Measurements from ENCODE around the gene FBXL20. TPM values are rescaled to one million over a fixed set of nuclear protein-coding genes. Genes with fewer than 3 reads are reported as not detected.

The FBXL20 gene
- total and polyA plus RNA-seq, 10 of the 15 experiments (the other 5 are each of a cell fraction or from before 2014, with no cell fraction given) = 1.2 to 8.3 (median 4.4) TPM

DNA sequence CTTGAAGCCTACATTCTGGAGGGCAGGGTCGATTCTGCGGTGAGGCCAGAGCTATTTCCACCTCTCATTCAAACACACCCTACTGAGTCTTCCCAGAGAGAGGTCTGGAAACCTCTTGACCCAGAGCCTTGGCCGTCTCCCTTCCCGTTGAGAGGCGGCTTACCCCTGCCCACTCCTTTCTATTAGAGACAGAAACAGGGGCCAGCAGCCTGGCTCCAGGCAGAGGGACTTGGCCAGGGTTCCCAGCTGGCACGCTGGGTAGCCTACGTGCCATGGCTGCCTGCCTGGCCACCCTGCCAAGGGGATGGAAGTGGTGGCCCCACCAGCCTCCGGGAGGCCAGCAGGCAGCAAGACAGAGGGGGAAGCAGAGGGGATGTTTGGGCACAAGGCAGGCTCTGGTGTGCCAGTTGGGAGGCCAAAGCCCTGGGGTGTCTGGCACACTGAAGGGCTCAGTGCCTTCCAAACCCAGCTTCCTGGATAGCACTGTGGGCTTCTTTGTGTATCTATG, 181.7 kb downstream of the FBXL20 start (continued):
- TF ChIP-seq, protein P1, sequence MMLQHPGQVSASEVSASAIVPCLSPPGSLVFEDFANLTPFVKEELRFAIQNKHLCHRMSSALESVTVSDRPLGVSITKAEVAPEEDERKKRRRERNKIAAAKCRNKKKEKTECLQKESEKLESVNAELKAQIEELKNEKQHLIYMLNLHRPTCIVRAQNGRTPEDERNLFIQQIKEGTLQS (IDR thresholded peaks at IDR 0.05; ENCODE audit: borderline replicate concordance, extremely low read depth, low read depth, low read length) = no peak
- TF ChIP-seq, protein P2, sequence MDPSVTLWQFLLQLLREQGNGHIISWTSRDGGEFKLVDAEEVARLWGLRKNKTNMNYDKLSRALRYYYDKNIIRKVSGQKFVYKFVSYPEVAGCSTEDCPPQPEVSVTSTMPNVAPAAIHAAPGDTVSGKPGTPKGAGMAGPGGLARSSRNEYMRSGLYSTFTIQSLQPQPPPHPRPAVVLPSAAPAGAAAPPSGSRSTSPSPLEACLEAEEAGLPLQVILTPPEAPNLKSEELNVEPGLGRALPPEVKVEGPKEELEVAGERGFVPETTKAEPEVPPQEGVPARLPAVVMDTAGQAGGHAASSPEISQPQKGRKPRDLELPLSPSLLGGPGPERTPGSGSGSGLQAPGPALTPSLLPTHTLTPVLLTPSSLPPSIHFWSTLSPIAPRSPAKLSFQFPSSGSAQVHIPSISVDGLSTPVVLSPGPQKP (IDR thresholded peaks at IDR 0.05; ENCODE audit: low read depth, low read length) = no peak
- TF ChIP-seq TCF3 (IDR thresholded peaks at IDR 0.05; ENCODE audit: borderline replicate concordance, insufficient read depth, low read depth, low read length) (no peak), MYB (IDR thresholded peaks at IDR 0.05; ENCODE audit: borderline replicate concordance, low read depth, low read length) (no peak), MEF2B (IDR thresholded peaks at IDR 0.05; ENCODE audit: partially characterized antibody, poor library complexity, severe bottlenecking) (no peak)
- TF ChIP-seq, protein P3, sequence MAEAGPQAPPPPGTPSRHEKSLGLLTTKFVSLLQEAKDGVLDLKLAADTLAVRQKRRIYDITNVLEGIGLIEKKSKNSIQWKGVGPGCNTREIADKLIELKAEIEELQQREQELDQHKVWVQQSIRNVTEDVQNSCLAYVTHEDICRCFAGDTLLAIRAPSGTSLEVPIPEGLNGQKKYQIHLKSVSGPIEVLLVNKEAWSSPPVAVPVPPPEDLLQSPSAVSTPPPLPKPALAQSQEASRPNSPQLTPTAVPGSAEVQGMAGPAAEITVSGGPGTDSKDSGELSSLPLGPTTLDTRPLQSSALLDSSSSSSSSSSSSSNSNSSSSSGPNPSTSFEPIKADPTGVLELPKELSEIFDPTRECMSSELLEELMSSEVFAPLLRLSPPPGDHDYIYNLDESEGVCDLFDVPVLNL (IDR thresholded peaks at IDR 0.05; ENCODE audit: low read depth, low read length) = no peak

DNA sequence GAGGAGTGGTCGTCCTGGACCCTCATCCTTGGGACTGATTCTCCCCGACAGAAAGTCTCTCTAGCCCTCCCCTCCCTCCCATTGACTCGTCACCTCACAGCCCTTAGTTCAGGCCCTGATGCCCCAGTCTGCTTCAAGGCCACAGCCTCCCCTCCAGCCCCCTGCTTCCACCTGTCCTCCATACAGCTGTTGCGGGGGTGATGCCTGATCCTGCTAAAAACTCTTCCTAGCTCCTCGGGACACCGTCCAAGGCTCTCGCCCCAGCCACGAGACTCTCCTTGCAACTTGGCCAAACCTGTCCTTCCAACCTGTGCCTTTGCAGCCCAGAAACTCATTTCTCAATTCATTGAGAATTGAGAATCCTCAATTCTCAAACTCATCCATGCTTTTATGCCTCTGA, 182.5 kb downstream of the FBXL20 start:
- Histone ChIP-seq H3K9me3 (replicated peaks; ENCODE audit: control insufficient read depth, insufficient read depth, low read length) (no peaks in the 10 kb centered on the region), H3K4me2 (ENCODE audit: control insufficient read depth, insufficient read depth) (no peak overlapping the region), H3K79me2 (ENCODE audit: control insufficient read depth, insufficient read depth, low read length) (no peaks in the 10 kb centered on the region), H3K36me3 (ENCODE audit: control insufficient read depth in 2 of 2, insufficient read depth in 2 of 2, low read length in 1 of 2) (no peaks in the 10 kb centered on the region), H3K27ac (ENCODE audit: control insufficient read depth, insufficient read depth) (no peak overlapping the region), H4K20me1 (ENCODE audit: control insufficient read depth, insufficient read depth) (no peaks in the 10 kb centered on the region), H3K27me3 (replicated peaks in 1 of 2; ENCODE audit: control insufficient read depth in 2 of 2, insufficient read depth in 2 of 2, low read length in 1 of 2) (peaks cover under 1 to 1% of the 10 kb centered on the region in 2 experiments; a peak in 2 of 4 replicates), H2AFZ (ENCODE audit: control insufficient read depth, low read depth, low read length) (no peak overlapping the region), H3K9ac (ENCODE audit: control insufficient read depth, insufficient read depth, low read length) (no peak overlapping the region), H3K4me3 (no peak overlapping the region), H3K4me1 (ENCODE audit: control insufficient read depth, insufficient read depth, low read length) (no peaks in the 10 kb centered on the region)
- RAD21 ChIA-PET (ENCODE audit: unreplicated experiment) = interaction anchor here (1.2 kb wide), 1 partner anchor 25 kb away, joined by 3 read pairs; no protein-coding TSS in a partner anchor
- CTCF ChIA-PET = interaction anchor here (0.7 to 1.4 kb wide), 4 partner anchors 10 to 23 kb away, joined by 3 to 7 read pairs (median 4); no protein-coding TSS in a partner anchor
- POLR2A ChIA-PET = no interaction called here
- 23% methylated on average over 8 of the region's 8 CpGs for WGBS (ENCODE audit: insufficient coverage, insufficient replicate concordance, low lambda C conversion rate, missing lambda C conversion rate)
- FAIRE-seq = no peak
- SMC1A ChIA-PET (ENCODE audit: uncharacterized antibody, unreplicated experiment) = interaction anchor here (1.6 kb wide), 1 partner anchor 13 kb away, joined by 5 read pairs; no protein-coding TSS in a partner anchor
- no peak for DNase-seq (ENCODE audit: low read depth, low spot score)
- in situ Hi-C loops (cut with MboI) = no loop called here
- no peak for ATAC-seq
- intact Hi-C loops (cut with micrococcal nuclease; ENCODE audit: unreplicated experiment) = no loop called here
- BruUV-seq (replicated peaks) = no TSS peak
- TF ChIP-seq ZNF217 (IDR thresholded peaks at IDR 0.05) (no peak), NFYB (IDR thresholded peaks at IDR 0.05; ENCODE audit: insufficient read depth, low read depth, low read length) (no peak), IKZF1 (conservative IDR thresholded peaks at IDR 0.05) (no peak), GABPA (IDR thresholded peaks at IDR 0.05; ENCODE audit: low read depth) (no peak), TARDBP (IDR thresholded peaks at IDR 0.05; ENCODE audit: borderline replicate concordance) (no peak), TCF7 (IDR thresholded peaks at IDR 0.05; ENCODE audit: borderline replicate concordance) (no peak), RAD21 (IDR thresholded peaks at IDR 0.05; ENCODE audit: insufficient read depth, low read depth, low read length) (no peak), BHLHE40 (IDR thresholded peaks at IDR 0.05; ENCODE audit: borderline replicate concordance in 1 of 2, low read depth in 2 of 2, low read length in 1 of 2) (no peak), ZNF24 (IDR thresholded peaks at IDR 0.05) (no peak)
- TF ChIP-seq, protein P4, sequence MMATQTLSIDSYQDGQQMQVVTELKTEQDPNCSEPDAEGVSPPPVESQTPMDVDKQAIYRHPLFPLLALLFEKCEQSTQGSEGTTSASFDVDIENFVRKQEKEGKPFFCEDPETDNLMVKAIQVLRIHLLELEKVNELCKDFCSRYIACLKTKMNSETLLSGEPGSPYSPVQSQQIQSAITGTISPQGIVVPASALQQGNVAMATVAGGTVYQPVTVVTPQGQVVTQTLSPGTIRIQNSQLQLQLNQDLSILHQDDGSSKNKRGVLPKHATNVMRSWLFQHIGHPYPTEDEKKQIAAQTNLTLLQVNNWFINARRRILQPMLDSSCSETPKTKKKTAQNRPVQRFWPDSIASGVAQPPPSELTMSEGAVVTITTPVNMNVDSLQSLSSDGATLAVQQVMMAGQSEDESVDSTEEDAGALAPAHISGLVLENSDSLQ (IDR thresholded peaks at IDR 0.05) = no peak
- TF ChIP-seq, protein P5, sequence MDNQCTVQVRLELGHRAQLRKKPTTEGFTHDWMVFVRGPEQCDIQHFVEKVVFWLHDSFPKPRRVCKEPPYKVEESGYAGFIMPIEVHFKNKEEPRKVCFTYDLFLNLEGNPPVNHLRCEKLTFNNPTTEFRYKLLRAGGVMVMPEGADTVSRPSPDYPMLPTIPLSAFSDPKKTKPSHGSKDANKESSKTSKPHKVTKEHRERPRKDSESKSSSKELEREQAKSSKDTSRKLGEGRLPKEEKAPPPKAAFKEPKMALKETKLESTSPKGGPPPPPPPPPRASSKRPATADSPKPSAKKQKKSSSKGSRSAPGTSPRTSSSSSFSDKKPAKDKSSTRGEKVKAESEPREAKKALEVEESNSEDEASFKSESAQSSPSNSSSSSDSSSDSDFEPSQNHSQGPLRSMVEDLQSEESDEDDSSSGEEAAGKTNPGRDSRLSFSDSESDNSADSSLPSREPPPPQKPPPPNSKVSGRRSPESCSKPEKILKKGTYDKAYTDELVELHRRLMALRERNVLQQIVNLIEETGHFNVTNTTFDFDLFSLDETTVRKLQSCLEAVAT (IDR thresholded peaks at IDR 0.05) = no peak

Data from GM12878 (cell line).